C4-2B (cell line): Measurements from ENCODE around the gene ITGB2.

Experiments
- CTCF ChIP-seq: fragments of 450-650 bp; conservative IDR thresholded peaks from 2 replicates; pipeline ENCODE4 v1.5.1; 2017; ENCODE audit warnings: mild to moderate bottlenecking
- ZFX ChIP-seq: fragments of 450-650 bp; IDR thresholded peaks from 2 replicates; pipeline ENCODE4 v1.6.1; 2017

- no peak for TF ChIP-seq CTCF
- TF ChIP-seq ZFX = no peak
Measured at GRCh38 chr21:44884097-44884496, 36.6 kb downstream of the ITGB2 start.
